Colon (tissue), 2 donors: ENCODE measurements around the gene RDH13.
"Not testable (repeated sequence)": the region's sequence is repeated elsewhere in the genome, so short reads cannot be mapped to it uniquely, and the experiment has no call there.

Experiments used
- FAIRE-seq: peaks from 2 replicates; lab custom pipeline; 2012; peaks lifted over from hg19 to GRCh38; lab: Jason Lieb, UNC
- donor health status: control.
- donor health status: control.

The RDH13 gene

DNA sequence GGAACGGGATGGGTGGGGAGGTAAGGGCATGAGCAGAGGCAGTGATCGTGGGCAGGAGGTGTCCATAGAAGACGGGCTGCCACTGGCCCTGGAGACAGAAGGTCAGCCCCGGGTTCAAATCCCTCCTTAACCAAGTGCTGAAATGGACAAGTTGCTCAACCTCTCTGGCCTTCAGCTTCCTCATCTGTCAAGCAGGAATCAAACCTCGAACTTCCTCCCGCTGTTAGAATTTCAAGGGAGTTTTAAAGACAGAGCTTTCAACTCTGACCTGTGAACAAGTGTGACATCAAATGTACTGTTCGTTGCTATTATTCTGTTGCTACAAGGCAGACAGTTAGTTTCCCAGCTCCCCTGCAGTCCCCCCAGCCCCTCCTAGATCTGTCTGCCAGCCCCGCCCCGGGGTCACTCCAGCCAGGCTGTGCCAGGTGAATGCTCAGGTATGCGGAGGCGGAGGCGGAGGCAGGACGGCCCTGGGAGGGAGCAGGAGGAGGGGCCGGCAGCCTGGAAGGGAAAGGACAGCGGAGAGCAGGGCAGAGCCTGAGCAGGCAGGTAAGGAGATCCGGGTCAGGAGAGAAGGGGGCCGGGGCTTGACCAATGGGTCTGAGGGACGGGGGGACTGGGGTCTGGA lies 12.5 kb upstream of the RDH13 start, which contains the start of gene EPS8L1:
EPS8L1 (plus strand) TSS at position 499 of the 628 bp plus-strand sequence. CDS start 576 bp downstream, outside the sequence.
- no peak for FAIRE-seq

- FAIRE-seq, result no peak
Measured at GRCh38 chr19:55071913-55072312, 9.0 kb upstream of the RDH13 start.

- no peak for FAIRE-seq
Measured at GRCh38 chr19:55071129-55071502, 8.2 kb upstream of the RDH13 start.

DNA sequence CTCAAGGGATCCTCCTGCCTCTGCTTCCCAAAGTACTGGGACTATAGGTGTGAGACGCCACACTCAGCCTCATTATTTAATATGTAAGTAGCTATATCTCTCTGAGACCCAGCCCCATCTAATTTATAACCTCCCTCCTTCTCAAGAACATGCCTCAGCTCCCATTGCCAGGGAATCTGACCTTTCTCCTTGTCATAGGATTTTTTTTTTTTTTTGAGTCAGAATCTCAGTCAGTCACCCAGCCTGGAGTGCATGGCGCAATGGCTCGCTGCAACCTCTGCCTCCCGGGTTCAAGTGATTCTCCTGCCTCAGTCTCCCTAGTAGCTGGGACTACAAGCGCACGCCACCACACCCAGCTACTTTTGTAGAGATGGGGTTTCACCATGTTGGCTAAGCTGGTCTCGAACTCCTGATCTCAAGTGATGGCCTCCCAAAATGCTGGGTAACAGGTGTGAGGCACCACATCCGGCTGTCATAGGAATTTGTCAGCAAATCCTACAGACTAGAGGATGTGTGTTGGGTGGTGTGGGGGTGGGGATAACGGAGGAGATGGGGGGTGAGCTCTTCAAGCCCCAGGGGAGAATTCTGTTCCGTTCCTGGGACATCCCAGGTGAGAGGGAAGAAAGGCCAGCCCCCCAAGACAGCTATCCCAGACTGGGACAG lies 7.6 kb upstream of the RDH13 start:
- FAIRE-seq, result no peak

GRCh38 chr19:55069865-55070197 lies 6.9 kb upstream of the RDH13 start:
- no peak for FAIRE-seq

DNA sequence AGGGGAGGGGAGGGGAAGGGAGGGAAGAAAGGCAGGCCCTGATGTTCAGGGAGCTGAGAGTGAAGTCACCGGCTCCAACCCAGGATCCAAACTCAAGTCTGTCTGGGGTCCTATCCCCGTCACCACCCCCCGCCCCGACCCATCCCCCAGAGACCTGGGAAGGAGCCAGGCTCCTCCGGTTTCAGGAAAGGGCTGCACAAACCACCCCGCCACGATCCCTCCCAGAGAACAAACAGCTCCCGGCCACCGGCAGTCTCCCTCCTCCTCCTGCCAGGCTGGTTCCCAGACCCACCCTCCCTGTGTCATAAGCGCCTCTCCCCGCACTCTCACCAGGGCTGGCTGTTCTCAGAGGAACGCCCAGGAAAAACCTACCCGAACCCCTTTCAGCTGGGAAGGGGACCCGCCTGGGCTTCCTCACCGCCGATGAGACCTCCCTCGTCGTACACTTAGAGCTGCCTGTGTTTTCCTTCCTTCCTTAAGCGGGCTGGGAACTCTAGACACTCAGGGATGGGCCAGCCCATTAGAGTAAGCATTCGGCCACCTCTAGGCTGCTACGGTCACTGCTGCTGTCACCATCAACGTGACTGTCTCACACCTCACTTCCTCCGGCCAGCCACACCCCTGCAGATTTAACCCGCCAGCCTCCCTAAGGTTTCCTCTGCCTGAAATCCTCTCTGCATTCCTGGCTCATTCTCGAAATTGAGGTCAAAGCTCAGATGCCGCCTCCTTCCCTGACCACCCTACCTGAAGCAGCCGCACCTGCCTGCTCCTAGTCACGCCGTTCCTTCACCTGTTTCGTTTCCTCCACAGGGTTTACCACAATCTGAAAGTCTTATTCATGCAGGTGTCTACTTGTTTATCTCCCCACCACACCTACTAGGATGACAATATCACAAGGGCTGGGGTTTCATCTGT lies 6.3 kb upstream of the RDH13 start:
- no peak for FAIRE-seq

- FAIRE-seq, result no peak
Measured at GRCh38 chr19:55067869-55068268, 4.9 kb upstream of the RDH13 start.

- FAIRE-seq, result no peak
Measured at GRCh38 chr19:55066107-55066709, 3.3 kb upstream of the RDH13 start.

GRCh38 chr19:55065516-55065915 lies 2.6 kb upstream of the RDH13 start:
- not testable (repeated sequence) for FAIRE-seq

GRCh38 chr19:55063492-55063843 lies 520 bp upstream of the RDH13 start:
- no peak for FAIRE-seq

DNA sequence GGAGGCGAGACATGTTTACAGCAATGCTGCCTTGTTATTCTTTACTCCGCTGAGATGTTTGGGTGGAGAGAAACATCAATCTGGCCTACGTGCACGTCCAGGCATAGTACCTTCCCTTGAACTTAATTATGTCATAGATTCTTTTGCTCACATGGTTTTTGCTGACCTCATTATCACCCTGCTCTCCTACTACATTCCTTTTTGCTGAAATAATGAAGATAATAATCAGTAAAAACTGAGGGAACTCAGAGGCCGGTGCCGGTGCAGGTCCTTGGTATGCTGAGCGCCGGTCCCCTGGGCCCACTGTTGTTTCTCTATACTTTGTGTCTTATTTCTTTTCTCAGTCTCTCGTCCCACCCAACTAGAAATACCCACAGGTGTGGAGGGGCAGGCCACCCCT lies 2.7 kb downstream of the RDH13 start:
- FAIRE-seq, result not testable (repeated sequence)

DNA sequence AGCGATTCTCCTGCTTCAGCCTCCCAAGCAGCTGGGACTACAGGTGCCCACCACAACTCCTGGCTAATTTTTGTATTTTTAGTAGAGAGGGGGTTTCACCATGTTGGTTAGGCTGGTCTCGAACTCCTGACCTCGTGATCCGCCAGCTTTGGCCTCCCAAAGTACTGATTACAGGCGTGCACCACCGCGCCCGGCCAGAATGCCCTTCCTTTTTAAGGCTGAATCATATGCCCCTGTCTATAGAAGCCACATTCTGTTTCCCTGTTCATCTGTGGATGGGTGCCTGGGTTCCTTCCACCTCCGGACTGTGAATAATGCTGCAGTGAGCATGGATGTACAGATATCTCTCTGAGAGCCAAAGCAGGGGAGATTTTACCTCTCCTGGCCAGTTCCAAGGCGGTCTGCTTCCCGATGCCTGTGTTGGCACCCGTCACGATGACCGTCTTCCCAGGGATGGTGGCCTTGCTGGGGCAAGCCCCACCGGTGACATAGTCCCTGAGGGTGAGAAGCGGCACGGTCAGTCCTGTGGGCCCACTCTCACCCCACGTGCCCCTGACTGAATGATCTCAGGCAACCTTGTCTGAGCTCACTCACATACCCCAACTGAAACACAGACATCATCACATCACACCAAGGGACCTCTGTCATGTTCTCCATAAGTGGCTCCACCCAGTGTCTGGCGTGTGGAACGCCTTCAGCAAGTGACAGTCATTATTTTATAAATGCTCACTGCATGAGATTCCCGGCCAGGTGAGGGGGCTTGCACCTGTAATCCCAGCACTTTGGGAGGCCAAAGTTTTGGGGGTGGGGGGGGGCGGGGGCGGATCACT lies 4.0 kb downstream of the RDH13 start:
- FAIRE-seq, result no peak

GRCh38 chr19:55056827-55057226 lies 6.1 kb downstream of the RDH13 start:
- FAIRE-seq, result no peak

DNA sequence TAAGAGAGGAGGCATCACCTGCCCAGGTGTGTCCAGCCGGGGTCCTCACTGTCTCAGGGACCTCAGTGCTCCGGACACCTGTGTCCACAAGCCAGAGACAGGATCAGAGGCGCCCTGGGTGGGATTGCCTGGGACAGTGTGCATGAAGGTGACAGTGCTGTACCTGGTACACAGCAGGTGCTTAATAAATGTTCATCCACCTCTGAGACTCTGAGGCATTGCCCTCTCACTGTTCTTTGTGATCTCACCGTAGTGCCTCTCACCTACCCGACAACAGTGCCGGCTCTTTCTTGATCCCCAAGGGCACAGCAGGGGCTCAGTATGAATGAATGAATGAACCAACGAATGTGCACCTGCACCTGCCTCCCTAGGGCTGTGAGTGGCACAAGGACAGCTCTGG lies 9.2 kb downstream of the RDH13 start:
- FAIRE-seq, result no peak

DNA sequence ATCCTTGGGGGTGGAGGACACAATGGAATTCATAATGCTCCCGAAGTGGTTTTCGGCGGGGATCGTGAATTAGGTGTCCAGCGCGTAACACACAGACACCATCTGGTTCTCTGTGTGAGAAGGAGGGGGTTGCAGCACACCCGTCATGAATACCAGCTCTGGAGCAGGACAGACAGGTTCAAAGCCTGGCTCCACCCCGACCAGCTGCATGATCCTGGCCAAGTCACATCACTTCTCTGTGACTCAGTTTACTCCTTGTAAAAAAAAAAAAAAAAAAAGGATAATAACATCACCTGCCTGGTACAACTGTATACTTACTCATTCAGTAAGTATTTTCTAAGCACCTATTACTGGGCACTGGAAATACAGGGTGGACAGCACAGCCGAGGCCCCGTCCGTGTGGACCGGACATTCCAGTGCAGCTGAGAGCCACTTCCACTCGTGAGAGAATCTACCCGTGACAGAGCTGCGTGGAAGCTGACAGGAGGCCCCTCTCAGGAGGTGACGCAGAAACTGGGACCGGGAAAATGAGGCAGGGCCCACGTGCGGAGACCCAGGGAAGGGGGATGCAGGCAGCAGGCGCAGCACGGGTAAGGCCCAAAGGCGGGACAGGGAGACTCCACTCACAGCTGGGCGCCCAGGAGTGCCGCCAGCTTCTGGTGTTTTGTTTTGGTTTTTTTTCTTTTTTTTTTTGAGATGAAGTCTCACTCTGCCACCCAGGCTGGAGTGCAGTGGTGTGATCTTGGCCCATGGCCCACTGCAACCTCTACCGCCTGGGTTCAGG lies 12.0 kb downstream of the RDH13 start:
- FAIRE-seq, result no peak

DNA sequence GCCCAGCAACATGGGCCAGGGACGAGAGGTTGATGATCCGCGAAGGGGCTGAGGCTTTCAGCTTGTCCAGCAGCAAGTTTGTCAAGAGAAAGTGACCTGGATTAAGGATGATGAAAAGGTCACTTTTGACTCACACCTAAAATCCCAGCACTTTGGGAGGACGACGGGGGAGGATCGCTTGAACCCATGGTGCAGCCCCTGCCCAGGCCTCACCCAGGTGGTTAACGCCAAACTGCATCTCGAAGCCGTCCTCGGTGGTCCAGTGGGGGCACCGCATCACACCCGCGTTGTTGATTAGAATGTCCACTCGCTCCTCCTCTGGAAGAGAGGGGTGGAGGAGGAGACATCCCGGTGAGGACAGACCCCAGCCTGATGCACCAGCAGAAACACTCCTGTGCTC lies 14.5 kb downstream of the RDH13 start:
- no peak for FAIRE-seq

DNA sequence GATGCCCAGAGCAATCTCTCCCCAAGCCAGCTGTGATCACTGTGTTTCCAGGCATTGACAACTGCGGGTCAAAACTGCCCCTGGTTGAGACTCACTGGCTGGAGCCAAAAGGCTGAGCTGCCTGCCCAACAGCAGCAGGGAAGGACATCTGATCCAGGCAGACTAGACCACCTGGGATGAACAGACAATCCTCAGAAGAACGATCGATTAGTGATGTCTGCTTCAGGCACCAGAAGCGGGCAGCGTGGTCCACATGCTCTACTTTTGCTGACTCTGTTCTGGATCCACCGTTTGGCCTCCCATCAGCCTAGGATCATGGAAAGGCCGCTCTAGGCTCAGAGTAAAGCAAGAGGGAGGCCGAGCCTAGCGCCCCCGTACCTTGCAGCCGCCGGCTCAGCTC lies 15.0 kb downstream of the RDH13 start:
- FAIRE-seq, result no peak

DNA sequence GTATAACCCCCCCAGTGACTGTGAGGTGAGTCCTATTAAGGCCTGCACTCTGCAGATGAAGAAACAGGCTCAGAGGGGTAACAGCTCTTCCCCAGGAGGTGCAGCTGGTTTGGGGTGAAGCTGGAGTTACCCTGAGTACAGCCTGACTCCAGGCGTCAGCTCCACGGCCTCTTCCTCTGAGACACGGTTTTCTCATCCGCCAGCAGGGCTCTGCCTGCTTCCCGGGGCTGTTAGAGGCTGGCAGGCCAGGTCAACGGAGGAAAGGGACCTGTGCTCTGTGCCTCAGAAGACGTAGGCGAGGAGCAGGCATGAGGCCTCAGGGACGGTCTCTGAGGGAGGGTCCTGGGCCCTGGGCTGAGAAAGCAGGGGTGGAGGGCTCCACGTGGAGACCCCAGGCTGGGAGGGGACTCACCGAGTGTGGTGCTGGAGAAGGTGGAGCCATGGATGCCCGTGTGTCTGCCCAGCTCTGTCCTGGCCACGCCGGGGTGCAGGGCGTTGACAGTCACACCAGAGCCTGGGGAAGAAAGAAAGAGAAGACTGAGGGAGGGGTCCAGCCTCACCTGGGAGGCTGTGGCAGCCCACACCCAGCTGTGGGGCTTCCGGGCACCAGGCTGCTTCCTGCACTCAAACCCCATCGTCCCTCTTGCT lies 15.8 kb downstream of the RDH13 start:
- FAIRE-seq, result no peak

GRCh38 chr19:55044771-55045716 lies 17.9 kb downstream of the RDH13 start:
- FAIRE-seq, result no peak
